WTC11 (cell line): ENCODE results near the gene FAM193A. TPM values are rescaled to one million over a fixed set of nuclear protein-coding genes. Genes with fewer than 3 reads are reported as not detected.

Source experiments
- ATAC-seq: fragments of 200-7000 bp; cut with Tn5 transposase; 2 replicates; pipeline ENCODE4 v1.10.0; 2021; ENCODE audit warnings: mild to moderate bottlenecking, moderate library complexity
- CTCF ChIA-PET: fragments of 300-600 bp; sonication (Branson Sonifier 250); formaldehyde crosslinking; loops from one replicate; lab custom pipeline; 2021; ENCODE audit warnings: antibody characterized with exemption; lab: Charles Lee
- POLR2A ChIA-PET: fragments of 350-600 bp; sonication (Branson Sonifier 250); formaldehyde crosslinking; loops from one replicate; lab custom pipeline; 2021; ENCODE audit warnings: antibody characterized with exemption; lab: Charles Lee
- DNase-seq: peaks from one replicate; pipeline ENCODE4 v3.0.0; 2021; ENCODE audit warnings: low spot score
- H3K27ac Mint-ChIP-seq: 2 replicates; pipeline ENCODE4 v1.8.0; 2021; ENCODE audit warnings: mixed read lengths
- H3K27me3 Mint-ChIP-seq: 2 replicates; pipeline ENCODE4 v1.8.0; 2021; ENCODE audit warnings: low read depth, mild to moderate bottlenecking, moderate library complexity, mixed read lengths
- H3K36me3 Mint-ChIP-seq: 2 replicates; pipeline ENCODE4 v1.8.0; 2021; ENCODE audit warnings: mixed read lengths
- H3K4me1 Mint-ChIP-seq: 2 replicates; pipeline ENCODE4 v1.8.0; 2022; ENCODE audit warnings: mixed read lengths
- H3K4me3 Mint-ChIP-seq: 2 replicates; pipeline ENCODE4 v1.8.0; 2021; ENCODE audit warnings: mild to moderate bottlenecking, moderate library complexity, mixed read lengths
- H3K9me3 Mint-ChIP-seq: 2 replicates; pipeline ENCODE4 v1.8.0; 2021; ENCODE audit warnings: mixed read lengths
- CREB1 ChIP-seq: sonication (generic); formaldehyde crosslinking; IDR thresholded peaks from 2 replicates; pipeline ENCODE4 v1.8.0; 2023; ENCODE audit warnings: mild to moderate bottlenecking, missing genetic modification reagents
- E2F1 ChIP-seq: sonication (generic); formaldehyde crosslinking; IDR thresholded peaks from 2 replicates; pipeline ENCODE4 v1.8.0; 2022; ENCODE audit warnings: mild to moderate bottlenecking, missing genetic modification reagents
- ELF4 ChIP-seq: sonication (generic); formaldehyde crosslinking; IDR thresholded peaks from 2 replicates; pipeline ENCODE4 v1.8.1; 2022; ENCODE audit warnings: low read depth, mild to moderate bottlenecking, moderate library complexity, missing genetic modification reagents
- ESRRA ChIP-seq: sonication (generic); formaldehyde crosslinking; IDR thresholded peaks from 2 replicates; pipeline ENCODE4 v1.8.1; 2022; ENCODE audit warnings: mild to moderate bottlenecking, missing genetic modification reagents, borderline replicate concordance
- ETV6 ChIP-seq: sonication (generic); formaldehyde crosslinking; IDR thresholded peaks from 2 replicates; pipeline ENCODE4 v1.8.1; 2022; ENCODE audit warnings: mild to moderate bottlenecking, missing genetic modification reagents
- FOXK1 ChIP-seq: sonication (generic); formaldehyde crosslinking; IDR thresholded peaks from 2 replicates; pipeline ENCODE4 v1.8.0; 2022; ENCODE audit warnings: mild to moderate bottlenecking, moderate library complexity, missing genetic modification reagents
- GABPB1 ChIP-seq: sonication (generic); formaldehyde crosslinking; IDR thresholded peaks from 2 replicates; pipeline ENCODE4 v1.8.1; 2023; ENCODE audit warnings: mild to moderate bottlenecking, missing genetic modification reagents
- GRHL2 ChIP-seq: fragments of 250-450 bp; sonication (Bioruptor Pico); IDR thresholded peaks from 2 replicates; pipeline ENCODE4 v1.8.0; 2022; ENCODE audit warnings: mild to moderate bottlenecking, moderate library complexity; ENCODE audit not compliant: insufficient replicate concordance, severe bottlenecking
- IRF2 ChIP-seq: sonication (generic); formaldehyde crosslinking; IDR thresholded peaks from 2 replicates; pipeline ENCODE4 v1.8.0; 2022; ENCODE audit warnings: low read depth, missing genetic modification reagents, borderline replicate concordance
- JUN ChIP-seq: sonication (generic); formaldehyde crosslinking; IDR thresholded peaks from 2 replicates; pipeline ENCODE4 v1.8.0; 2023; ENCODE audit warnings: mild to moderate bottlenecking, missing genetic modification reagents
- KAT7 ChIP-seq: sonication (generic); formaldehyde crosslinking; IDR thresholded peaks from 2 replicates; pipeline ENCODE4 v1.8.1; 2023; ENCODE audit warnings: missing genetic modification reagents, mild to moderate bottlenecking, borderline replicate concordance
- NFATC4 ChIP-seq: fragments of 250-450 bp; sonication (Bioruptor Pico); IDR thresholded peaks from 2 replicates; pipeline ENCODE4 v1.9.0; 2021; ENCODE audit warnings: mild to moderate bottlenecking
- NR1H2 ChIP-seq: sonication (generic); formaldehyde crosslinking; IDR thresholded peaks from 2 replicates; pipeline ENCODE4 v1.9.0; 2021; ENCODE audit warnings: mild to moderate bottlenecking, moderate library complexity, missing genetic modification reagents
- NR3C1 ChIP-seq: sonication (generic); formaldehyde crosslinking; conservative IDR thresholded peaks from 2 replicates; pipeline ENCODE4 v1.8.1; 2023; ENCODE audit warnings: low read depth, mild to moderate bottlenecking, missing genetic modification reagents
- TCF7 ChIP-seq: sonication (generic); formaldehyde crosslinking; IDR thresholded peaks from 2 replicates; pipeline ENCODE4 v1.8.0; 2022; ENCODE audit warnings: mild to moderate bottlenecking, low read depth, missing genetic modification reagents, moderate library complexity
- ZBTB21 ChIP-seq: sonication (generic); formaldehyde crosslinking; IDR thresholded peaks from 2 replicates; pipeline ENCODE4 v1.8.1; 2023; ENCODE audit warnings: mild to moderate bottlenecking, missing genetic modification reagents, borderline replicate concordance
- ZNF219 ChIP-seq: sonication (generic); formaldehyde crosslinking; IDR thresholded peaks from 2 replicates; pipeline ENCODE4 v1.8.0; 2023; ENCODE audit warnings: missing genetic modification reagents, mild to moderate bottlenecking, borderline replicate concordance
- ZNF263 ChIP-seq: sonication (generic); formaldehyde crosslinking; IDR thresholded peaks from 2 replicates; pipeline ENCODE4 v1.8.1; 2022; ENCODE audit warnings: low read depth, mild to moderate bottlenecking, moderate library complexity, missing genetic modification reagents
- ZNF317 ChIP-seq: sonication (generic); formaldehyde crosslinking; IDR thresholded peaks from 2 replicates; pipeline ENCODE4 v1.8.1; 2023; ENCODE audit warnings: low read depth, mild to moderate bottlenecking, moderate library complexity, missing genetic modification reagents, borderline replicate concordance
- total RNA-seq: library from RNA; stranded (reverse); gene quantifications from 3 replicates; pipeline ENCODE4 v1.2.3, GENCODE V29; 2021
- TF ChIP-seq, protein P1 (sequence below): sonication (generic); formaldehyde crosslinking; IDR thresholded peaks from 2 replicates; pipeline ENCODE4 v1.8.0; 2022; ENCODE audit warnings: mild to moderate bottlenecking, missing genetic modification reagents
- TF ChIP-seq, protein P2 (sequence below): fragments of 200-600 bp; IDR thresholded peaks from 2 replicates; pipeline ENCODE4 v1.8.0; 2022; ENCODE audit warnings: antibody characterized with exemption

FAM193A gene
- total RNA-seq, 1 experiment from 2014 or later = 28.1 TPM

DNA sequence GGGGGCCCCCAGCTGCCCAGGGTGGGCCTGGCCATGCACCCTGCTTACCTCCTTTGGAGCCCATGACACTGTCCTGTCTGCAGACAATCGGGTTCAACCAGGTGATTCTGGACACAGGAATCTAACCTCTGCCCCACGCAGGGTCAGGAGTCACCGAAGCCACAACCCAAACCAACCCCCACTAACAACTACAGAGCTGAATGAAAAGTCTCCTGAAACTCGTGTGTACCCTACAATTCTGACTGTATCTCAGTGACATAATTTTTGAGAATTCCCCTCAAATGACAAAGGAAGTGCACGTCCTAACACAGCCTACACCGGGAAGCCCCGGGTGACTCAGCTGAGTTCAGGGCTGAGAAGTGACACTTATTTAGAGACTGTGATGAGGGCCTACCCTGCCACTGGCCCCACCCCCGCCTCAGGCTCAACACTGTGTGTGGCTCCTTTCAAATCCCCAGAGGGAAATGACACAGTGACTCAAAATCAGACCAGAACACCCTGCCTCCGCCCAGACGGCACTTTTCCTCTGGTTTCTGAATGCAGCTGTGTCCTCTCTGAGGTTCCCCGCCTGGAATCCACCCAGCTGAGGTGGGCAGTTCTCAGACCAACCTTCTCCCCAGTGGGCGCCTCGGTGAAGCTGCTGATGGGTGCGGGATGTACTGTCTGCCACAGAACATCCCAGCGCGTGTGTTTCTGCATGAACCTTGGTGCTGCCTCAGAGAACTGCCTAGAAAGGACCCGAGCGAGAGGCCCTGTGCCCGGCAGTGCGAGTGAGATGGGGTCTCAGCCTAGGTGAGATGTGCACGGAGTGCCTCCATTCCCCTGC, 209.7 kb downstream of the FAM193A start:
- CTCF ChIA-PET = interaction anchor here (1.4 kb wide), 1 partner anchor 10 kb away, joined by 5 read pairs; the partner anchor contains the start of gene TNIP2
- TF ChIP-seq JUN (CRISPR knock-in tag) = no peak
- TF ChIP-seq ZNF263 = no peak
- no peak for TF ChIP-seq E2F1
- TF ChIP-seq ZBTB21 = no peak
- no peak for TF ChIP-seq ZNF219
- TF ChIP-seq, all 79 proteins: peak for 0
- ATAC-seq (no peak), DNase-seq (no peak)
- Mint-ChIP-seq H3K36me3 (peaks cover 41% of the 10 kb centered on the region), H3K4me1 (no peaks in the 10 kb centered on the region), H3K27me3 (no peaks in the 10 kb centered on the region), H3K9me3 (no peaks in the 10 kb centered on the region), H3K27ac (peak overlapping the region; percentile 19; the same call in 1 of the 2 replicates), H3K4me3 (no peak overlapping the region)
- POLR2A ChIA-PET = interaction anchor here (0.6 kb wide), 1 partner anchor 277 kb away, joined by 3 read pairs; the partner anchor contains the start of gene RNF4

DNA sequence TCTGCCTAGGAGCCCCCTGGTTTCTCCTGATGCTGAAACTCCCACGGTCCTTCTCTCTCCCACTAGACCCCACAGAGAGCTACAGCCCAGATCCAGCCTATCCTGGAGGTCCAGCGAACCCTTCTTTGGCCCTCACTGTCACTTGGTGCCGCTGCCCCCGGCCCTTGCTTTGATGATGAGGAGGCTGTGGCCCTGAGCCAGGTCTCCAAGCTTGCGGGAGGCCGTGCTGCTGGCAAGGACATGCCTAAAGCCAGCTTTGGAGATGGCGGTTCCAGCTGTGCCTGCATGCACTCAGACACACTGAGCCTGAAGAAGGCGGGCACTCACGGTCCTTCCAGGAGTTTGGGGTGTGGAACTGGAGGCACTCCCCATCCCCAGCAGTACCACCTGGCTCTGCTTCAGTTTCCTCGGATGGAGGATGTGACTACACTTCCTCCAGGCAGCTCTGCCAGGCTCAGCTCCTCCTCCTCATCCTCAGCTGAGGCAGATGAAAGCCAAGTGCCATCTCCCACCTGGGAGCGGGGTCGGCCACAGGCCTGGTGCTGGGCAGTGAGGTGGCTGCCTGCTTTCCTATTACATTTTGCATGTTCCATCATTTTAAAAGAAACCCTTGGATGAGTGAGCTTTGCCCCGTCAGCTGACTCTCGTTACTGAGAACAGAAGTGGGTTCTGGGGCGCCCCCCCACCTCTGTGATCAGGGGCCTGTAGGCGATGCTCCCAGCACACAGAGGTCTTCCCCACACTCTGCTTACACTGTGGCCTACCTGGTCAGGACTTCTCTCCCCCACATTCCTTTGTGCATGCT, 210.6 kb downstream of the FAM193A start:
- ATAC-seq (no peak), DNase-seq (no peak)
- CTCF ChIA-PET = no interaction called here
- Mint-ChIP-seq H3K9me3 (no peaks in the 10 kb centered on the region), H3K27ac (no peak overlapping the region), H3K4me1 (no peaks in the 10 kb centered on the region), H3K36me3 (peaks cover 41% of the 10 kb centered on the region), H3K4me3 (no peak overlapping the region), H3K27me3 (no peaks in the 10 kb centered on the region)
- POLR2A ChIA-PET = no interaction called here
- TF ChIP-seq GABPB1 (CRISPR knock-in tag) (no peak), CREB1 (CRISPR knock-in tag) (no peak), NR1H2 (CRISPR knock-in tag) (no peak), E2F1 (no peak), GRHL2 (CRISPR knock-in tag) (no peak), NFATC4 (no peak), ETV6 (no peak)

GRCh38 chr4:2750719-2751605, 214.5 kb downstream of the FAM193A start:
- Mint-ChIP-seq H3K27ac (peak overlapping the region; percentile 36; the same call in 1 of the 2 replicates), H3K36me3 (peaks cover 19% of the 10 kb centered on the region), H3K27me3 (no peaks in the 10 kb centered on the region), H3K4me1 (peaks cover 8% of the 10 kb centered on the region), H3K9me3 (no peaks in the 10 kb centered on the region), H3K4me3 (no peak overlapping the region)
- DNase-seq (no peak), ATAC-seq (peak; percentile 17; the same call in 1 of the 2 replicates)
- CTCF ChIA-PET = no interaction called here
- POLR2A ChIA-PET = no interaction called here
- TF ChIP-seq ELF4 (no peak), FOXK1 (CRISPR knock-in tag) (no peak), NR3C1 (CRISPR knock-in tag) (no peak), IRF2 (CRISPR knock-in tag) (no peak), ZNF317 (no peak), ESRRA (CRISPR knock-in tag) (no peak), KAT7 (CRISPR knock-in tag) (no peak), TCF7 (CRISPR knock-in tag) (no peak), ZNF263 (no peak)
- TF ChIP-seq, protein P1, sequence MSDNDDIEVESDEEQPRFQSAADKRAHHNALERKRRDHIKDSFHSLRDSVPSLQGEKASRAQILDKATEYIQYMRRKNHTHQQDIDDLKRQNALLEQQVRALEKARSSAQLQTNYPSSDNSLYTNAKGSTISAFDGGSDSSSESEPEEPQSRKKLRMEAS = no peak
- TF ChIP-seq, protein P2, sequence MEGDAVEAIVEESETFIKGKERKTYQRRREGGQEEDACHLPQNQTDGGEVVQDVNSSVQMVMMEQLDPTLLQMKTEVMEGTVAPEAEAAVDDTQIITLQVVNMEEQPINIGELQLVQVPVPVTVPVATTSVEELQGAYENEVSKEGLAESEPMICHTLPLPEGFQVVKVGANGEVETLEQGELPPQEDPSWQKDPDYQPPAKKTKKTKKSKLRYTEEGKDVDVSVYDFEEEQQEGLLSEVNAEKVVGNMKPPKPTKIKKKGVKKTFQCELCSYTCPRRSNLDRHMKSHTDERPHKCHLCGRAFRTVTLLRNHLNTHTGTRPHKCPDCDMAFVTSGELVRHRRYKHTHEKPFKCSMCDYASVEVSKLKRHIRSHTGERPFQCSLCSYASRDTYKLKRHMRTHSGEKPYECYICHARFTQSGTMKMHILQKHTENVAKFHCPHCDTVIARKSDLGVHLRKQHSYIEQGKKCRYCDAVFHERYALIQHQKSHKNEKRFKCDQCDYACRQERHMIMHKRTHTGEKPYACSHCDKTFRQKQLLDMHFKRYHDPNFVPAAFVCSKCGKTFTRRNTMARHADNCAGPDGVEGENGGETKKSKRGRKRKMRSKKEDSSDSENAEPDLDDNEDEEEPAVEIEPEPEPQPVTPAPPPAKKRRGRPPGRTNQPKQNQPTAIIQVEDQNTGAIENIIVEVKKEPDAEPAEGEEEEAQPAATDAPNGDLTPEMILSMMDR = no peak
